GM19467 (cell line): ENCODE measurements around the gene CADPS.

Experiments
- ATAC-seq: cut with Tn5 transposase; IDR thresholded peaks from one replicate; pipeline ENCODE4 v1.9.1; 2021; ENCODE audit warnings: mild to moderate bottlenecking, moderate library complexity; ENCODE audit not compliant: unreplicated experiment

CADPS gene

DNA sequence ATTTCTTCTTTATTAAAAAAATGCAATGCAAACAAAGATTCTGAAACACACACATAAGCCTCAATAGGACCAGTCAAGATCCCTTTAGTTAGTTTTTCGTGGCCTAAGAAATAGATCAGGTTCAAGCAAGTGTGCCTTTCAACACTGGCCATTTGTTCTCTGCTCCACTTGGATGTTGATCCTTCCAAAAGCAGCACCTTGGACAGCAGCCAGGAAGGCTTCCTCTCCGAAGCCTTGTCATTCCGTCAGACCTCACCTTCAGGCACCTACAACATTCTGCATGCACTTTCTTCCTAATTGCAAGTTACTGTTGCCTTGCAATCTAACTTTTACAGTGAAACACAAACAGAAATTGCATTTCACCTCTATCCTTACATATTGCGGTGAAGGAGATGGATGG is 346.0 kb downstream of the CADPS start:
- no peak for ATAC-seq

DNA sequence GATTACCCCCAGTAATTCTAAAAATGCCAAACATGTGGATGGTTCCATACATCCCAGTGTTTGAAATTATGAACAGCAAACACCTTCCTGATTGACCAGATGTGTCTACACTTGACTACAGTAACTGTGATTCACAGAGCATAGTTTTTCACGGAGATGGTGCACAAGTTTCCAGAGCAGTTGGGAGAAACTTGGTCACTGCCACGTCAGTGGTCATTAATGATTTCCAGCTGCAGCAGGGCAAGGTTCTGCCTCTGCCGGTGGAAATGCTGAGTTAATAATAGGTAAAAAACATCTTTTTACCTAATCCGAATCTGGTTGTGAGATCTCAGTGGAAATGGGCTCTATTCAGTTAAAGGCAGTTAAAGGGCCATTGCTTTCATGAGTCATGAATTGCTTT is 347.7 kb downstream of the CADPS start:
- ATAC-seq, result no peak

DNA sequence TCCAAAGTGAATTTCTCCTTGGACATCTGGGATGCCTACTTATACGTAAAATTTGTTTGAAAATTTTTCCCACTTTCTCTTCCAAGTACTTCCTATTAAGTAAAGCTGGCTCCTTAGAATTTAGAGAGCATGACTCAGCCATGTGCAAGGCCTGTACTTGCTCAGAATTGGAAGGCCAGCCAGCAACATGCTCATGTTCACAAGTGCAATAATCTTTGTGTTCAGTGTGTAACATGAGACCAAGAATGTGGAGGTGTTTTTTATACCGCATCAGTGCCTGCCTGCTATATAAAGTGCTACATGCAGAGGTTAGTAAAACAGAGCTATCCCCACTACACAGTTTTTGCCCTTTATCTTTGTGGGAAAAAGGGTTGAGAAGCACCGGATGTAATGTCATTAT is 349.9 kb downstream of the CADPS start:
- ATAC-seq, result no peak

GRCh38 chr3:62523672-62524071 is 351.5 kb downstream of the CADPS start:
- ATAC-seq, result no peak

GRCh38 chr3:62521464-62522105 is 353.6 kb downstream of the CADPS start:
- ATAC-seq, result no peak

GRCh38 chr3:62503516-62503915 is 371.7 kb downstream of the CADPS start:
- no peak for ATAC-seq

GRCh38 chr3:62502315-62503300 is 372.6 kb downstream of the CADPS start:
- ATAC-seq, result no peak

GRCh38 chr3:62501289-62501668 is 373.9 kb downstream of the CADPS start:
- ATAC-seq, result no peak

GRCh38 chr3:62500556-62501288 is 374.5 kb downstream of the CADPS start:
- no peak for ATAC-seq

- no peak for ATAC-seq
Observed at GRCh38 chr3:62497156-62497555, 378.1 kb downstream of the CADPS start.

GRCh38 chr3:62496503-62496902 is 378.7 kb downstream of the CADPS start:
- ATAC-seq, result no peak

DNA sequence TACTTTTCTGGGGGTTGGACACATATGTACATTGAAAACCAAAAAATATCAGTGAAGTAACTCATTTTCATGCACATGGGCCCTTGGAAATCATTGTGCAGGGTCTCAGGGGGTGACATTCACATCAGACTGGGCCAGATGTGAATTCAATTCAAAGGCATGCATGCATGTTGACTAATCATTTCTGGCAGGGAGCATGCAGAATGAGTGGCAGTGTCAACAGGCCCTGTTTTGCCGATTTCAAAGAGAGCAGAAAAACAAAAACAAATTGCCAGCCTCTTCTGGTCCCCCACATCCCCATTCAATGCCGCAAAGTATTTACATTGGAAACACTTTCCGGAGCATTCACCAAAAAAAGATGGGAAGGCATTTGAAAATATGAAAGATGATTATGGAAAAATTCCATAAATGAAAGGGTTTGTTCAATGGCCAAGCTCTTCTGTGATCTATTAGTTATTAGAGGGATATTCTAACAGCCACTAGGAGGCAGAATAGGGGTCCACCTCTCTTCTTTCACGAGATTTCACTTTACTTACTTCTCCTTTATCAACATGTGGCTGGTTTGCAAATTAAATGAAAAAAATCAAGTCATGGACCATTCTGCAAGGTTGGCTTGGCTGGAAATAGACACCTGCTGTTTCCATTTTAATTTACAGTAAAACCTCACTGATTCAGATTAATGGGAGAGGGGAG is 382.0 kb downstream of the CADPS start:
- no peak for ATAC-seq

DNA sequence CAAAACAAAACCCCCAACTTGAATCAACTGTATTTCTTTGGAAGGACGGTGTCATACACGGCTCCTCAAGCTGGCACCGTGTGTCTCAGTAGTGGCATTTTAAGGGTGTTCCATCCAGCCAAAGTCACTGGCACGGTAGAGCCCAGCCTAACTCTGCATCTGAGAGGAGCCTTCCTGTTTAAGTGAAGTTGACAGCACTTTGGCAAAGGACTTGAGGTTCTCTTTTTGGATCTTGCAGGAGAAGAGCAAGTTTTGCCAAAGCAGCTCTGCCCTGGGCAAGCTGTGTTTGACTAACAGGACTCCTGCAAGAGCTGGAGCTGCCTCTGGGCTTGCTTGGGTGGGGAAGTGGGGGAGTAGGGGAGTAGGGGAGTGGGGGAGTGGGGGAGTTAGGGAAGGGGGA is 392.3 kb downstream of the CADPS start:
- no peak for ATAC-seq

DNA sequence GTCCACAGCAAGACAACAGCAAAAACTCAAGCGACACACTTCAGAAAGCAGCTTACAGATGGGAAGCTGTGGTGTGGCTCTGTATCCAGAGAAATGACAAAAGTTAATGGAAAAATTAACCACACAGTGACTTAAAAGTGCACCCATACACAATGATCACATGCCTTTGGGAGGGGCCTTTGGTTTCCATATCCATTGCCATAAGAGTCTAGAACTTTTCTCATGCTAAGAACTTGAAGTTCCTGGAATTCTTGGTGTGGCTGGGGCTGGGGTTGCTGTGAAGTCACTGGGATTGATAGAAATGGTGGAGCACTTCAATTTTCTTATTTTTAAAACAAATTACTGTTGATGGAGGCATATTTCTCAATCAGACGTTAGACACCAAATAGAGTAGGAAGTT is 393.3 kb downstream of the CADPS start:
- no peak for ATAC-seq

- ATAC-seq, result no peak
Observed at GRCh38 chr3:62480056-62480455, 395.2 kb downstream of the CADPS start.

DNA sequence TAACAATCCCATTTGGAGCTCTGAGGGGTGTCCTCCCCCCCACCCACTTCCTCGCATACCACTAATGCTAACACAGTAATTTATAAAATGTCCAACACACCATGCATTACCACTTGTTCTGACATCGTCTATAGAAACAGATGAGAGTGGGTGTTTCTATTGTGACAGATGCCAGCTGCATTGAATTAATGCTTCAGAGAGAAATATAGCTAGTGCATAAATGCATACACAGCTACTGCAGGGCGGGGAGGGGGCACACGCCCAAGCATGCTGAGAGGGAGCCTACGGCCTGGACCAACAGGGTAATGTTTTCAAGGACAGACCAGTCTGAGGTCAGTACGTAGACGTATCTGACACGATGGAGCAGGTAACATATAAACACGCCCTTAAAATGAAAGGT is 395.9 kb downstream of the CADPS start:
- ATAC-seq, result no peak

GRCh38 chr3:62475306-62475705 is 399.9 kb downstream of the CADPS start:
- no peak for ATAC-seq

DNA sequence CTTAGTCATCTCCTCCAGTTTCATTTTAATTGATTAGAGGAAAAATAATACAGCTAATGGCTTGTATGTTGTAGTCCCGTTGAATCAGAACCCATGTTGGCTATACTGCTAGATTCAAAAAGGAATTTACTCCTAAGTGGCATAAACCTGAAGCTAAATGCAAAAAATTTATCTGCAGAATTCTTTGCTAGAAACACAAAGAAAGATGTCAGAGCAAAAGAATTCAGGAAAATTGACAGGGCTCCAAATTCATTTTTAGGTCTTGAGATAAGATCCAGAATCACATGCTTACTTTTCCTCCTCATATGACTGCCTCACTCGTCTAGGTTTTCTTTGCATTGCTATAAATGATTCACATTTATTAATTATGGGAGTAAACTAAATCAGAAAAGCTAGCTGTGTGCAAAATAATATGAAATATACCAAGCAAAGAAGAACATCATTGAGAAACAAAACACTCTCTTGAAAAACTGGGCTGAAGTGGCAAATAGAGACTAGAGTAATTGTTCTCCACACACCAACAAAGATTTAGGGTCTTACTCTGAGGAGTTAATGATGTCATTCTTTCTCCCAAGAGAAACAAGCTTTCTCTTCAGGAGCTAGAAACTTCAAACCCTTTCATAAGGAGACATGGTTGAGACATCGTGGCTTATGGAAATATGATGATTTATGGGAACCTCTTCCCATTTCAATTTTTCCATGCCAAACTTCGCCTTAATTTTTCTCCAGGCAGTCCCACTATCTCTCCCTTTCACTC is 407.1 kb downstream of the CADPS start:
- no peak for ATAC-seq

- ATAC-seq, result no peak
Observed at GRCh38 chr3:62462788-62463187, 412.4 kb downstream of the CADPS start.

DNA sequence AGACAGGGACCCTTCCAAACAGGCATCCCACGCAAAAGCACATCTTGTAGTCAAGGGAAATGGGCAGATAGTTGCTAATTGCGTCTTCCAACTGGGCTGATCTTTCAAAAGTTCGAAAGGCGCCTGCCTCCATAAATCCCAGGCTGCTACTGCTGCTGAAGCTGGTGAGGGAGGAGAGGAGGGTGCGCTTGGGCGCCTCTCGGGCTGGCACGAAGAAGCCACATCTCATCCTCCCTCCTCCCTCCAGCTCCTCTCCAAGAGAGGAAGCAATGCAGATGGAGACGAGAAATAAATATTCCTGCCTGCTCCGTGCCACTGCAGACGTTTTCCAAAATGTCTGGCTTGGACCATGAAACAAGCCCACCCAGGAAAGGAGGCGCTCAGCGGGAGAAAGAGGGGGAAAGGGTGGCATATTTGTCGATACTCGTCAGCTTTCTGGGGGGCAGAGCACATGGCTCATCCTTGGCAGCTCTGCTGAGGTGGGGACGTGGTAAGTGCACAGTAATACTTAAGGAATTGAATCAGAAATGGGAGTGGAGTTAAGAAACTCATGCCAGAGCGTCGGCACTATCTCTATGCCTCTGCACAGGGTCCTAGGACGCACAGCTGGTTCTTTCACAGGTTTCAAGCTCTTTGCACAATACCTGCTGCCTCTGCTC is 413.0 kb downstream of the CADPS start:
- ATAC-seq, result no peak
